SK-N-SH (cell line): ENCODE results near the gene XRCC5. TPM values are rescaled to one million over a fixed set of nuclear protein-coding genes. Genes with fewer than 3 reads are reported as not detected.
A peak's percentile ranks its signal among the peaks of the same experiment; 100 is the strongest.

Source experiments
- CTCF ChIA-PET: fragments of 300-600, 350-600 bp; formaldehyde crosslinking; extraction: SDS; loops from one replicate; lab custom pipeline; 2021; lab: Yijun Ruan, JAX
- POLR2A ChIA-PET: fragments of 350-600 bp; sonication (Branson Sonifier 250); formaldehyde crosslinking; extraction: SDS; loops from one replicate; lab custom pipeline; 2020; ENCODE audit warnings: antibody characterized with exemption, inconsistent platforms; lab: Yijun Ruan, JAX
- DNase-seq: peaks from one replicate; pipeline ENCODE4 v3.0.0; 2012
- H2AFZ ChIP-seq: fragments of 200-600 bp; sonication (generic); 2 replicates; pipeline ENCODE4 v1.8.1; 2016; ENCODE audit warnings: antibody characterized with exemption, mild to moderate bottlenecking, low read depth
- H3F3A ChIP-seq: fragments of 200-600 bp; sonication (generic); replicated peaks from 2 replicates; pipeline ENCODE3; 2016; ENCODE audit warnings: antibody characterized with exemption, mild to moderate bottlenecking; ENCODE audit not compliant: insufficient read depth
- H3K27ac ChIP-seq, 2 experiments: fragments of 200-500 bp in 1 of 2; fragments of 200-600 bp in 1 of 2; sonication (Bioruptor generic) in 1 of 2; sonication (generic), shearing (Covaris generic) in 1 of 2; 2 replicates each; pipeline versions ENCODE4 v1.5.1 to v1.6.1; 2014 to 2016; ENCODE audit warnings: low read depth in 2 of 2, inconsistent platforms in 1 of 2, low read length in 1 of 2, mild to moderate bottlenecking in 1 of 2, mixed read lengths in 1 of 2
- H3K27me3 ChIP-seq: fragments of 200-600 bp; sonication (generic), shearing (Covaris generic); 2 replicates; pipeline ENCODE4 v1.6.1; 2016; ENCODE audit warnings: mixed run types; ENCODE audit not compliant: insufficient read depth
- H3K36me3 ChIP-seq, 2 experiments: fragments of 200-500 bp in 1 of 2; fragments of 200-600 bp in 1 of 2; sonication (Bioruptor generic) in 1 of 2; sonication (generic) in 1 of 2; replicated peaks in 1 of 2; 2 replicates each; pipeline versions ENCODE3 to v1.5.1; 2014 to 2016; ENCODE audit warnings: low read length in 1 of 2, mild to moderate bottlenecking in 1 of 2; ENCODE audit not compliant: insufficient read depth in 2 of 2, control insufficient read depth in 1 of 2
- H3K4me1 ChIP-seq, 2 experiments: fragments of 200-500 bp in 1 of 2; fragments of 200-600 bp in 1 of 2; sonication (Bioruptor generic) in 1 of 2; sonication (generic), shearing (Covaris generic) in 1 of 2; 2 replicates each; pipeline versions ENCODE4 v1.5.1 to v1.6.1; 2014 to 2016; ENCODE audit warnings: low read depth in 1 of 2, low read length in 1 of 2, mixed run types in 1 of 2; ENCODE audit not compliant: insufficient read depth in 2 of 2, control insufficient read depth in 1 of 2
- H3K4me2 ChIP-seq: fragments of 200-600 bp; sonication (generic), shearing (Covaris generic); 2 replicates; pipeline ENCODE4 v1.6.1; 2017; ENCODE audit warnings: mixed run types
- H3K4me3 ChIP-seq, 2 experiments: fragments of 200-500 bp in 1 of 2; fragments of 200-600 bp in 1 of 2; sonication (Bioruptor generic) in 1 of 2; sonication (generic), shearing (Covaris generic) in 1 of 2; 2 replicates each; pipeline versions ENCODE4 v1.5.1 to v1.8.1; 2014 to 2016; ENCODE audit warnings: low read depth in 2 of 2, inconsistent platforms in 1 of 2, low read length in 1 of 2, mild to moderate bottlenecking in 1 of 2, mixed read lengths in 1 of 2, moderate library complexity in 1 of 2
- H3K79me2 ChIP-seq: fragments of 200-600 bp; sonication (generic); 2 replicates; pipeline ENCODE4 v1.8.1; 2017; ENCODE audit warnings: mild to moderate bottlenecking; ENCODE audit not compliant: insufficient read depth
- H3K9ac ChIP-seq: fragments of 200-600 bp; sonication (generic); 2 replicates; pipeline ENCODE4 v1.6.1; 2017; ENCODE audit warnings: mixed run types
- H3K9me2 ChIP-seq: fragments of 200-600 bp; sonication (generic); 2 replicates; pipeline ENCODE4 v1.6.1; 2017; ENCODE audit warnings: mixed run types
- H3K9me3 ChIP-seq: fragments of 200-600 bp; sonication (generic); 2 replicates; pipeline ENCODE4 v1.6.1; 2017; ENCODE audit warnings: mixed run types, mild to moderate bottlenecking, moderate library complexity
- H4K20me1 ChIP-seq: fragments of 200-600 bp; sonication (generic); 2 replicates; pipeline ENCODE4 v1.6.1; 2017; ENCODE audit warnings: mild to moderate bottlenecking, mixed run types; ENCODE audit not compliant: insufficient read depth
- CHD2 ChIP-seq: fragments of 150-350 bp; IDR thresholded peaks from 2 replicates; pipeline ENCODE4 v1.6.1; 2018; ENCODE audit warnings: low read length; ENCODE audit not compliant: partially characterized antibody
- GABPA ChIP-seq: IDR thresholded peaks from 2 replicates; pipeline ENCODE4 v1.4.0; 2012; ENCODE audit warnings: low read depth, mild to moderate bottlenecking
- MEF2A ChIP-seq: IDR thresholded peaks from 2 replicates; pipeline ENCODE4 v1.4.0; 2012; ENCODE audit warnings: low read depth, borderline replicate concordance
- POLR2AphosphoS5 ChIP-seq: IDR thresholded peaks from 2 replicates; pipeline ENCODE4 v1.6.1; 2012; ENCODE audit warnings: low read depth, low read length
- RAD21 ChIP-seq: IDR thresholded peaks from 2 replicates; pipeline ENCODE4 v1.6.1; 2012; ENCODE audit warnings: mild to moderate bottlenecking, low read length
- TAF1 ChIP-seq: IDR thresholded peaks from 2 replicates; pipeline ENCODE4 v1.6.1; 2012; ENCODE audit warnings: low read depth, mild to moderate bottlenecking, low read length, moderate library complexity, borderline replicate concordance
- TCF12 ChIP-seq: IDR thresholded peaks from 2 replicates; pipeline ENCODE4 v1.4.0; 2012
- WGBS: methylation state at CpG from one replicate; pipeline ENCODE4 v1.1.6; 2017; ENCODE audit warnings: low lambda C conversion rate; 5-methylcytosine and 5-hydroxymethylcytosine counted together
- polyA plus RNA-seq, 3 experiments: library from polyadenylated mRNA; depleted of rRNA; stranded (reverse); fragments of >200 nt; gene quantifications; 2 replicates each; pipeline ENCODE4 v1.2.3, GENCODE V29; 2012
- TF ChIP-seq, protein P1 (sequence below): IDR thresholded peaks from 2 replicates; pipeline ENCODE4 v1.4.0; 2012; ENCODE audit warnings: low read depth, borderline replicate concordance
- TF ChIP-seq, protein P2 (sequence below): IDR thresholded peaks from 2 replicates; pipeline ENCODE4 v1.4.0; 2012; ENCODE audit warnings: low read depth, borderline replicate concordance
- TF ChIP-seq, protein P3 (sequence below): fragments of 200-600 bp; sonication (generic); IDR thresholded peaks from 2 replicates; pipeline ENCODE4 v1.6.1; 2017; ENCODE audit warnings: antibody characterized with exemption, mild to moderate bottlenecking, moderate library complexity

The XRCC5 gene
- polyA plus RNA-seq, 1 of the 3 experiments (the other 2 are of a cell fraction), result 125 TPM

DNA sequence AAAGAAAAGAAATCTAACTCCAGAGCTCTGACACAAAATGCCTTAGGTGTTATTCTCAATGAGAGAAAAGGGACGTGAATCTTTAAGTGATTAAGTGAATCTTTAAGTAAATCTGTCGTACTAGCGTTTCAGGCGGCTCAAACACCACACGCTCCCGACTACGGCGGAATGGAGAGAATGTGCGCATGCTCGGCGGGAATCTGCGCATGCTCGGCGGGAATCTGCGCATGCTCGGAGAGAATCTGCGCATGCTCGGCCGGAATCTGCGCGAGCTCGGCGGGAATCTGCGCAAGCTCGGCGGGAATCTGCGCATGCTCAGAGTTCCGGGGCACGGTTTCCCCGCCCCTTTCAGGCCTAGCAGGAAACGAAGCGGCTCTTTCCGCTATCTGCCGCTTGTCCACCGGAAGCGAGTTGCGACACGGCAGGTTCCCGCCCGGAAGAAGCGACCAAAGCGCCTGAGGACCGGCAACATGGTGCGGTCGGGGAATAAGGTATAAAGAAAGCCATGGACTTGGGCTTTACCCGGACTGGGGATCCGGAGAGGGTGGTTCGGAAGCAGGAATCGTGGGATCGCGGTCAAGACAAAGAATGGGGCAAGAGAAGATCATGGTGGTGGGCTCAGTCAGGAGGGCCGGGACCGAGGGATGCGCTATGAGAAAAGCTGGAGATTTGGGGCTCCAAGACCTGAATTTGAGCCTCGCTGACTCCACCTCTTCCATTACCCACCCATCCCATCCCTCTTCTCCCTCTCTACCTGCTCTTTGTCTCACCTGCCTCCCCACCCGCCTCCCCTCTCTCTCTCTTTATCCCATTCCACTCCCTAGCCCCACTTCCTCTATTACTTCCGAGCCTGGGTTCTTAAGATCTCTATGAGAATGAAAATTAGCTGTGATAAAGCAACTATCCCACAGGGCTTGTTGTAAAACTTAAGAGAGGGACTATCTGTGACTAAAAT is at the start of gene XRCC5 (continued):
- TF ChIP-seq, protein P1, sequence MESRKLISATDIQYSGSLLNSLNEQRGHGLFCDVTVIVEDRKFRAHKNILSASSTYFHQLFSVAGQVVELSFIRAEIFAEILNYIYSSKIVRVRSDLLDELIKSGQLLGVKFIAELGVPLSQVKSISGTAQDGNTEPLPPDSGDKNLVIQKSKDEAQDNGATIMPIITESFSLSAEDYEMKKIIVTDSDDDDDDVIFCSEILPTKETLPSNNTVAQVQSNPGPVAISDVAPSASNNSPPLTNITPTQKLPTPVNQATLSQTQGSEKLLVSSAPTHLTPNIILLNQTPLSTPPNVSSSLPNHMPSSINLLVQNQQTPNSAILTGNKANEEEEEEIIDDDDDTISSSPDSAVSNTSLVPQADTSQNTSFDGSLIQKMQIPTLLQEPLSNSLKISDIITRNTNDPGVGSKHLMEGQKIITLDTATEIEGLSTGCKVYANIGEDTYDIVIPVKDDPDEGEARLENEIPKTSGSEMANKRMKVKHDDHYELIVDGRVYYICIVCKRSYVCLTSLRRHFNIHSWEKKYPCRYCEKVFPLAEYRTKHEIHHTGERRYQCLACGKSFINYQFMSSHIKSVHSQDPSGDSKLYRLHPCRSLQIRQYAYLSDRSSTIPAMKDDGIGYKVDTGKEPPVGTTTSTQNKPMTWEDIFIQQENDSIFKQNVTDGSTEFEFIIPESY, result peak; percentile 59; the same call in 1 of the 2 replicates
- TF ChIP-seq TAF1, result peak; percentile 92
- TF ChIP-seq POLR2AphosphoS5, result peak; percentile 94
- TF ChIP-seq, protein P2, sequence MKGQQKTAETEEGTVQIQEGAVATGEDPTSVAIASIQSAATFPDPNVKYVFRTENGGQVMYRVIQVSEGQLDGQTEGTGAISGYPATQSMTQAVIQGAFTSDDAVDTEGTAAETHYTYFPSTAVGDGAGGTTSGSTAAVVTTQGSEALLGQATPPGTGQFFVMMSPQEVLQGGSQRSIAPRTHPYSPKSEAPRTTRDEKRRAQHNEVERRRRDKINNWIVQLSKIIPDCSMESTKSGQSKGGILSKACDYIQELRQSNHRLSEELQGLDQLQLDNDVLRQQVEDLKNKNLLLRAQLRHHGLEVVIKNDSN, result no peak
- no peak for TF ChIP-seq TCF12
- TF ChIP-seq, protein P3, sequence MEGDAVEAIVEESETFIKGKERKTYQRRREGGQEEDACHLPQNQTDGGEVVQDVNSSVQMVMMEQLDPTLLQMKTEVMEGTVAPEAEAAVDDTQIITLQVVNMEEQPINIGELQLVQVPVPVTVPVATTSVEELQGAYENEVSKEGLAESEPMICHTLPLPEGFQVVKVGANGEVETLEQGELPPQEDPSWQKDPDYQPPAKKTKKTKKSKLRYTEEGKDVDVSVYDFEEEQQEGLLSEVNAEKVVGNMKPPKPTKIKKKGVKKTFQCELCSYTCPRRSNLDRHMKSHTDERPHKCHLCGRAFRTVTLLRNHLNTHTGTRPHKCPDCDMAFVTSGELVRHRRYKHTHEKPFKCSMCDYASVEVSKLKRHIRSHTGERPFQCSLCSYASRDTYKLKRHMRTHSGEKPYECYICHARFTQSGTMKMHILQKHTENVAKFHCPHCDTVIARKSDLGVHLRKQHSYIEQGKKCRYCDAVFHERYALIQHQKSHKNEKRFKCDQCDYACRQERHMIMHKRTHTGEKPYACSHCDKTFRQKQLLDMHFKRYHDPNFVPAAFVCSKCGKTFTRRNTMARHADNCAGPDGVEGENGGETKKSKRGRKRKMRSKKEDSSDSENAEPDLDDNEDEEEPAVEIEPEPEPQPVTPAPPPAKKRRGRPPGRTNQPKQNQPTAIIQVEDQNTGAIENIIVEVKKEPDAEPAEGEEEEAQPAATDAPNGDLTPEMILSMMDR, result no peak
- TF ChIP-seq GABPA, result peak; percentile 94
- no peak for TF ChIP-seq MEF2A

DNA sequence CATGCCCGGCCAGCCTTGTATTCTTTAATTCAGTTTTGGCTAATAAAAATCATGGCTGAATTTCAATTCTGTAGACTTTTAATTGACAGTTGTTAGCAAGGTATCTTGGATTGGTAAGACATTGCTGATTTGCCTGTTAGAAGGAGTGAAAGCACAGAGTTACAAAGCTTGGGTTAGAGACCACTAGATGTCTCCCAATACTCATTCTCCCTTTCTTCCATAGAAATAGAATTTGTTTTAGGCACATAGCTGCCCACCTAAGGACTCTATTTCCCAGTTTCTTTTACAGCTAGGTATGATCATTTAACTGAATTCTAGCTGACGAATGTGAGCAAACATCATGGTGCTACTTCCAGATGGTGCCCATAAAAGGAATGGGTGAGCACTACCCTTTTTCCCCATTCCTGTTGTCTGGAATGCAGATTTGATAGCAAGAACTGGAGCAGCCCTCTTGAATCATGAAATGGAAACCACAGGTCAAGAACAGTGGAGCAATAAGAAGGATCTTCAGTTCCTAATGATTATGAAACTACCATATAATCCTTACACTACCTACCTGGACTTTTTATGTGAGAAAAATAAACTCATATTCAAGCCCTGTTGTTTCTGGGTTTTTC is 45.0 kb upstream of the XRCC5 start:
- H3K9me2 ChIP-seq, result no peaks in the 10 kb centered on the region
- H3K36me3 ChIP-seq, result peaks cover 13 to 18% of the 10 kb centered on the region in 2 experiments
- WGBS, result 86% methylated on average over 2 of the region's 2 CpGs
- no peak overlapping the region for H2AFZ ChIP-seq
- no peak overlapping the region for H3K9ac ChIP-seq
- CTCF ChIA-PET, result interaction anchor here (0.9 to 1.2 kb wide), 5 partner anchors 12 to 85 kb away, joined by 3 to 5 read pairs (median 4); partner anchors contain the start of genes PECR and TMEM169
- POLR2A ChIA-PET, result no interaction called here
- no peaks in the 10 kb centered on the region for H3K4me1 ChIP-seq
- TF ChIP-seq RAD21 (peak; percentile 55), CHD2 (no peak)
- TF ChIP-seq, protein P1, result no peak
- H3K4me2 ChIP-seq, result no peak overlapping the region
- no peaks in the 10 kb centered on the region for H3F3A ChIP-seq
- H4K20me1 ChIP-seq, result no peaks in the 10 kb centered on the region
- DNase-seq, result no peak
- H3K27ac ChIP-seq, result no peak overlapping the region
- no peak overlapping the region for H3K4me3 ChIP-seq
- H3K27me3 ChIP-seq, result no peaks in the 10 kb centered on the region
- H3K79me2 ChIP-seq, result no peaks in the 10 kb centered on the region
- no peaks in the 10 kb centered on the region for H3K9me3 ChIP-seq
